HCT116 (cell line): ENCODE results near the gene FTO. TPM values are rescaled to one million over a fixed set of nuclear protein-coding genes. Genes with fewer than 3 reads are reported as not detected.
"Not testable (repeated sequence)": the region's sequence is repeated elsewhere in the genome, so short reads cannot be mapped to it uniquely, and the experiment has no call there.

Source experiments
- ATAC-seq: fragments of 200-7000 bp; cut with Tn5 transposase; 2 replicates; pipeline ENCODE4 v1.9.1; 2020; ENCODE audit warnings: mild to moderate bottlenecking, moderate library complexity
- BruUV-seq: library from RNA; stranded (reverse); fragments of 400-500 nt; replicated peaks from 2 replicates; lab custom pipeline; 2021; lab: Mats Ljungman, UMichigan
- CTCF ChIA-PET: fragments of 300-600 bp; sonication (Branson Sonifier 250); formaldehyde crosslinking; loops from one replicate; lab custom pipeline; 2021; ENCODE audit warnings: antibody characterized with exemption; lab: Charles Lee
- POLR2A ChIA-PET: fragments of 300-600, 350-600 bp; sonication (Branson Sonifier 250); formaldehyde crosslinking; loops from one replicate; lab custom pipeline; 2021; ENCODE audit warnings: antibody characterized with exemption; lab: Charles Lee
- RAD21 ChIA-PET, 2 experiments: fragments of 300-600 bp; sonication (Branson Sonifier 250); formaldehyde crosslinking; loops; one replicate each; lab custom pipeline; 2023; ENCODE audit warnings: low total read pairs in 2 of 2; ENCODE audit not compliant: uncharacterized antibody in 2 of 2, unreplicated experiment in 2 of 2, low non-redundant PET in 1 of 2; lab: Charles Lee
- DNase-seq: peaks from one replicate; pipeline ENCODE4 v3.0.0-alpha.2; 2010; ENCODE audit warnings: low read depth, low spot score
- H2AFZ ChIP-seq: fragments of 200-600 bp; shearing (Covaris generic), sonication (generic); 2 replicates; pipeline ENCODE4 v1.6.1; 2017; ENCODE audit warnings: low read depth, mixed run types, mixed read lengths, antibody characterized with exemption, low read length; ENCODE audit not compliant: poor library complexity, severe bottlenecking
- H3K27ac ChIP-seq: 2 replicates; pipeline ENCODE4 v1.5.1; 2012; ENCODE audit warnings: low read depth, low read length
- H3K27me3 ChIP-seq: fragments of 200-600 bp; sonication (generic); 2 replicates; pipeline ENCODE4 v1.6.1; 2016; ENCODE audit warnings: mixed run types, low read length, mixed read lengths; ENCODE audit not compliant: insufficient read depth
- H3K36me3 ChIP-seq, 2 experiments: fragments of 200-500 bp in 1 of 2; fragments of 200-600 bp in 1 of 2; sonication (Bioruptor generic) in 1 of 2; sonication (generic) in 1 of 2; 2 replicates each; pipeline versions ENCODE4 v1.5.1 to v1.6.1; 2014 to 2016; ENCODE audit warnings: low read length in 2 of 2, inconsistent platforms in 1 of 2, mixed read lengths in 1 of 2, mixed run types in 1 of 2; ENCODE audit not compliant: insufficient read depth in 2 of 2, control insufficient read depth in 1 of 2
- H3K4me1 ChIP-seq, 2 experiments: fragments of 200-600 bp in 1 of 2; sonication (generic) in 1 of 2; 2 replicates each; pipeline versions ENCODE4 v1.5.1 to v1.6.1; 2012 to 2017; ENCODE audit warnings: low read length in 2 of 2, inconsistent platforms in 1 of 2, mild to moderate bottlenecking in 1 of 2, mixed read lengths in 1 of 2, mixed run types in 1 of 2, moderate library complexity in 1 of 2; ENCODE audit not compliant: insufficient read depth in 2 of 2, control insufficient read depth in 1 of 2
- H3K4me2 ChIP-seq: fragments of 200-600 bp; sonication (generic); 2 replicates; pipeline ENCODE4 v1.6.1; 2017; ENCODE audit warnings: mixed run types, low read length, mixed read lengths
- H3K4me3 ChIP-seq, 2 experiments: fragments of 200-600 bp in 1 of 2; sonication (generic) in 1 of 2; replicated peaks in 1 of 2; 2 replicates each; pipeline ENCODE4 v1.5.1; 2011 to 2016; ENCODE audit warnings: low read length in 2 of 2, control low read depth in 1 of 2, low read depth in 1 of 2, mild to moderate bottlenecking in 1 of 2, mixed read lengths in 1 of 2, mixed run types in 1 of 2
- H3K79me2 ChIP-seq: fragments of 200-600 bp; sonication (generic); 2 replicates; pipeline ENCODE4 v1.6.1; 2017; ENCODE audit warnings: mild to moderate bottlenecking, mixed run types, low read length, moderate library complexity, mixed read lengths; ENCODE audit not compliant: insufficient read depth
- H3K9ac ChIP-seq: fragments of 200-600 bp; sonication (generic); 2 replicates; pipeline ENCODE4 v1.6.1; 2016; ENCODE audit warnings: low read length, mixed read lengths
- H3K9me2 ChIP-seq: fragments of 200-600 bp; sonication (generic), shearing (Covaris generic); 2 replicates; pipeline ENCODE4 v1.6.1; 2017; ENCODE audit warnings: mixed run types, mild to moderate bottlenecking, moderate library complexity; ENCODE audit not compliant: insufficient read depth
- H3K9me3 ChIP-seq, 2 experiments: fragments of 200-500 bp in 1 of 2; fragments of 200-600 bp in 1 of 2; sonication (Bioruptor generic) in 1 of 2; sonication (generic) in 1 of 2; 2 replicates each; pipeline ENCODE4 v1.6.1; 2014 to 2017; ENCODE audit warnings: low read length in 2 of 2, mixed read lengths in 2 of 2, inconsistent platforms in 1 of 2, low read depth in 1 of 2, mild to moderate bottlenecking in 1 of 2, mixed run types in 1 of 2, moderate library complexity in 1 of 2; ENCODE audit not compliant: control insufficient read depth in 1 of 2, insufficient read depth in 1 of 2
- H4K20me1 ChIP-seq: fragments of 200-600 bp; sonication (generic), shearing (Covaris generic); 2 replicates; pipeline ENCODE4 v1.6.1; 2017; ENCODE audit warnings: mixed run types, mild to moderate bottlenecking, moderate library complexity; ENCODE audit not compliant: insufficient read depth
- CEBPB ChIP-seq: IDR thresholded peaks from 2 replicates; pipeline ENCODE4 v1.6.1; 2012; ENCODE audit warnings: low read depth
- EGR1 ChIP-seq: IDR thresholded peaks from 2 replicates; pipeline ENCODE4 v1.6.1; 2012; ENCODE audit warnings: low read depth
- ELF1 ChIP-seq: IDR thresholded peaks from 2 replicates; pipeline ENCODE4 v1.6.1; 2012; ENCODE audit warnings: low read depth, borderline replicate concordance
- EZH2 ChIP-seq: fragments of 200-600 bp; sonication (generic); IDR thresholded peaks from 2 replicates; pipeline ENCODE4 v1.6.1; 2017; ENCODE audit warnings: antibody characterized with exemption, mixed run types
- EZH2phosphoT487 ChIP-seq: fragments of 200-600 bp; IDR thresholded peaks from 2 replicates; pipeline ENCODE4 v1.6.1; 2018; ENCODE audit warnings: antibody characterized with exemption, borderline replicate concordance
- JUND ChIP-seq: IDR thresholded peaks from 2 replicates; pipeline ENCODE4 v1.6.1; 2012
- POLR2A ChIP-seq: IDR thresholded peaks from 2 replicates; pipeline ENCODE4 v1.7.0; 2011; ENCODE audit warnings: borderline replicate concordance; ENCODE audit not compliant: insufficient read depth, insufficient read length; ENCODE audit errors: extremely low read depth
- RAD21 ChIP-seq: IDR thresholded peaks from 2 replicates; pipeline ENCODE4 v1.6.1; 2012; ENCODE audit warnings: low read depth, mild to moderate bottlenecking
- SIN3A ChIP-seq: IDR thresholded peaks from 2 replicates; pipeline ENCODE4 v1.6.1; 2012; ENCODE audit warnings: low read depth
- SP1 ChIP-seq: IDR thresholded peaks from 2 replicates; pipeline ENCODE4 v1.6.1; 2012; ENCODE audit warnings: low read depth
- SRF ChIP-seq: IDR thresholded peaks from 2 replicates; pipeline ENCODE4 v1.6.1; 2012; ENCODE audit warnings: low read depth
- TCF7L2 ChIP-seq: IDR thresholded peaks from 2 replicates; pipeline ENCODE4 v1.7.0; 2011; ENCODE audit warnings: borderline replicate concordance, inconsistent platforms; ENCODE audit not compliant: insufficient read depth, insufficient read length; ENCODE audit errors: extremely low read depth
- ZFX ChIP-seq: fragments of 450-650 bp; IDR thresholded peaks from 2 replicates; pipeline ENCODE4 v1.6.1; 2017
- ZNF274 ChIP-seq: fragments of 200-500 bp; sonication (Bioruptor generic); IDR thresholded peaks from 2 replicates; pipeline ENCODE4 v1.6.1; 2014; ENCODE audit warnings: mild to moderate bottlenecking, low read depth, low read length, inconsistent platforms
- intact Hi-C: fragments of 100-400 bp; cut with micrococcal nuclease; formaldehyde crosslinking; loops from 2 replicates; pipeline ENCODE4 v1.10.0; 2022
- total RNA-seq: library from RNA; stranded (reverse); gene quantifications from one replicate; pipeline ENCODE4 v1.2.1, GENCODE V29; 2021; ENCODE audit not compliant: unreplicated experiment
- TF ChIP-seq, protein P1 (sequence below): IDR thresholded peaks from 2 replicates; pipeline ENCODE4 v1.6.1; 2011; ENCODE audit warnings: mild to moderate bottlenecking, low read length, moderate library complexity; ENCODE audit not compliant: insufficient replicate concordance; ENCODE audit errors: extremely low read depth
- TF ChIP-seq, protein P2 (sequence below): IDR thresholded peaks from 2 replicates; pipeline ENCODE4 v1.6.1; 2012; ENCODE audit warnings: low read depth

The FTO gene
- total RNA-seq, 1 experiment from 2014 or later = 55.2 TPM

GRCh38 chr16:53844804-53845203, 140.8 kb downstream of the FTO start:
- H3K27me3 ChIP-seq = no peaks in the 10 kb centered on the region
- no peak overlapping the region for H2AFZ ChIP-seq
- DNase-seq = no peak
- H3K4me3 ChIP-seq = no peak overlapping the region
- H3K9ac ChIP-seq = no peak overlapping the region
- ATAC-seq = no peak
- H4K20me1 ChIP-seq = no peaks in the 10 kb centered on the region
- no peak overlapping the region for H3K27ac ChIP-seq
- no peaks in the 10 kb centered on the region for H3K9me2 ChIP-seq
- H3K36me3 ChIP-seq = no peaks in the 10 kb centered on the region
- ChIA-PET CTCF (no interaction called here), RAD21 (no interaction called here), POLR2A (no interaction called here)
- TF ChIP-seq SRF (no peak), POLR2A (no peak), SP1 (no peak), ZNF274 (no peak), RAD21 (no peak), ZFX (no peak), TCF7L2 (no peak), EGR1 (no peak), EZH2 (no peak), CEBPB (no peak), EZH2phosphoT487 (no peak), SIN3A (no peak), ELF1 (no peak), JUND (no peak)
- TF ChIP-seq, protein P1, sequence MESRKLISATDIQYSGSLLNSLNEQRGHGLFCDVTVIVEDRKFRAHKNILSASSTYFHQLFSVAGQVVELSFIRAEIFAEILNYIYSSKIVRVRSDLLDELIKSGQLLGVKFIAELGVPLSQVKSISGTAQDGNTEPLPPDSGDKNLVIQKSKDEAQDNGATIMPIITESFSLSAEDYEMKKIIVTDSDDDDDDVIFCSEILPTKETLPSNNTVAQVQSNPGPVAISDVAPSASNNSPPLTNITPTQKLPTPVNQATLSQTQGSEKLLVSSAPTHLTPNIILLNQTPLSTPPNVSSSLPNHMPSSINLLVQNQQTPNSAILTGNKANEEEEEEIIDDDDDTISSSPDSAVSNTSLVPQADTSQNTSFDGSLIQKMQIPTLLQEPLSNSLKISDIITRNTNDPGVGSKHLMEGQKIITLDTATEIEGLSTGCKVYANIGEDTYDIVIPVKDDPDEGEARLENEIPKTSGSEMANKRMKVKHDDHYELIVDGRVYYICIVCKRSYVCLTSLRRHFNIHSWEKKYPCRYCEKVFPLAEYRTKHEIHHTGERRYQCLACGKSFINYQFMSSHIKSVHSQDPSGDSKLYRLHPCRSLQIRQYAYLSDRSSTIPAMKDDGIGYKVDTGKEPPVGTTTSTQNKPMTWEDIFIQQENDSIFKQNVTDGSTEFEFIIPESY = no peak
- TF ChIP-seq, protein P2, sequence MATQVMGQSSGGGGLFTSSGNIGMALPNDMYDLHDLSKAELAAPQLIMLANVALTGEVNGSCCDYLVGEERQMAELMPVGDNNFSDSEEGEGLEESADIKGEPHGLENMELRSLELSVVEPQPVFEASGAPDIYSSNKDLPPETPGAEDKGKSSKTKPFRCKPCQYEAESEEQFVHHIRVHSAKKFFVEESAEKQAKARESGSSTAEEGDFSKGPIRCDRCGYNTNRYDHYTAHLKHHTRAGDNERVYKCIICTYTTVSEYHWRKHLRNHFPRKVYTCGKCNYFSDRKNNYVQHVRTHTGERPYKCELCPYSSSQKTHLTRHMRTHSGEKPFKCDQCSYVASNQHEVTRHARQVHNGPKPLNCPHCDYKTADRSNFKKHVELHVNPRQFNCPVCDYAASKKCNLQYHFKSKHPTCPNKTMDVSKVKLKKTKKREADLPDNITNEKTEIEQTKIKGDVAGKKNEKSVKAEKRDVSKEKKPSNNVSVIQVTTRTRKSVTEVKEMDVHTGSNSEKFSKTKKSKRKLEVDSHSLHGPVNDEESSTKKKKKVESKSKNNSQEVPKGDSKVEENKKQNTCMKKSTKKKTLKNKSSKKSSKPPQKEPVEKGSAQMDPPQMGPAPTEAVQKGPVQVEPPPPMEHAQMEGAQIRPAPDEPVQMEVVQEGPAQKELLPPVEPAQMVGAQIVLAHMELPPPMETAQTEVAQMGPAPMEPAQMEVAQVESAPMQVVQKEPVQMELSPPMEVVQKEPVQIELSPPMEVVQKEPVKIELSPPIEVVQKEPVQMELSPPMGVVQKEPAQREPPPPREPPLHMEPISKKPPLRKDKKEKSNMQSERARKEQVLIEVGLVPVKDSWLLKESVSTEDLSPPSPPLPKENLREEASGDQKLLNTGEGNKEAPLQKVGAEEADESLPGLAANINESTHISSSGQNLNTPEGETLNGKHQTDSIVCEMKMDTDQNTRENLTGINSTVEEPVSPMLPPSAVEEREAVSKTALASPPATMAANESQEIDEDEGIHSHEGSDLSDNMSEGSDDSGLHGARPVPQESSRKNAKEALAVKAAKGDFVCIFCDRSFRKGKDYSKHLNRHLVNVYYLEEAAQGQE = no peak
- intact Hi-C loops = no loop called here
- no peaks in the 10 kb centered on the region for H3K9me3 ChIP-seq
- H3K4me2 ChIP-seq = no peak overlapping the region
- H3K4me1 ChIP-seq = no peaks in the 10 kb centered on the region
- no TSS peak for BruUV-seq
- no peaks in the 10 kb centered on the region for H3K79me2 ChIP-seq

DNA sequence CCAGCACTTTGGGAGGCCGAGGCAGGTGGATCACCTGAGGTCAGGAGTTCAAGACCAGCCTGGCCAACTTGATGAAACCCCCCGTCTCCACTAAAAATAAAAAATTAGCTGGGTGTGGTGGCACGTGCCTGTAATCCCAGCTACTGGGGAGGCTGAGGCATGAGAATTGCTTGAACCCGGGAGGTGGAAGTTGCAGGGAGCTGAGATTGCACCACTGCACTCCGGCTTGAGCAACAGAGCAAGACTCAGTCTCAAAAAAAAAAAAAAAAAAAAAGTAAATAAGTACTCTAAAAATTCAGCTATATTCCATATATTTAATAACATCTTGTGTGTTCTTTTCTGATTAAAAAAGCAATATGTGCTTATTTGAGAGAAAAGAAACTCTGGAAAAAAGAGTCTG, 142.6 kb downstream of the FTO start:
- H3K79me2 ChIP-seq, H3K36me3 ChIP-seq, CTCF ChIA-PET, H4K20me1 ChIP-seq, ATAC-seq, intact Hi-C loops, H3K4me2 ChIP-seq, RAD21 ChIA-PET, H3K27me3 ChIP-seq, H3K4me1 ChIP-seq, H3K9me3 ChIP-seq, BruUV-seq, H3K27ac ChIP-seq, POLR2A ChIA-PET, DNase-seq, H3K9ac ChIP-seq, H3K9me2 ChIP-seq, H2AFZ ChIP-seq, H3K4me3 ChIP-seq: not testable (repeated sequence)
